ENCODE measurements around the gene EIF3I.

Gene EIF3I

GRCh38 chr1:32266921-32267591 lies 44.8 kb downstream of the EIF3I start:
- no peak for DNase-seq

GRCh38 chr1:32269744-32270143 lies 47.5 kb downstream of the EIF3I start:
- no peak for DNase-seq

- DNase-seq, result no peak
Measured at GRCh38 chr1:32272557-32273390, 50.6 kb downstream of the EIF3I start.

GRCh38 chr1:32273391-32274208 lies 51.4 kb downstream of the EIF3I start:
- DNase-seq, result no peak

- no peak for DNase-seq
Measured at GRCh38 chr1:32274646-32275340, 52.6 kb downstream of the EIF3I start.

GRCh38 chr1:32275424-32275823 lies 53.2 kb downstream of the EIF3I start:
- DNase-seq, result no peak

GRCh38 chr1:32276032-32276782 lies 54.0 kb downstream of the EIF3I start:
- DNase-seq, result no peak

All from C1 segment of cervical spinal cord (tissue), 14 donors.